Cardiac septum (tissue), 1 donor: ENCODE results near the gene TSHZ1. TPM values are rescaled to one million over a fixed set of nuclear protein-coding genes. Genes with fewer than 3 reads are reported as not detected.

ENCODE experiments used
- DNase-seq: peaks from one replicate; pipeline ENCODE4 v3.0.0-alpha.2; 2020; ENCODE audit warnings: low spot score
- intact Hi-C: fragments of 100-400 bp; cut with DNase I; formaldehyde crosslinking; loops from one replicate; pipeline ENCODE4 v1.14.0; 2022
- long read RNA-seq: library from polyadenylated mRNA; unstranded; transcript quantifications from one replicate; pipeline ENCODE4 v2.0.0, GENCODE V29; 2021
- total RNA-seq: library from RNA; stranded (reverse); fragmentation: NEBNext Ultra II Directional; extraction: Animal tissue kit (Norgen Biotek cat#: 25700); gene quantifications from one replicate; pipeline ENCODE4 v1.2.1, GENCODE V29; 2021
- donor health status: DM: no; HTN: no; CAD: no.

The TSHZ1 gene, protein sequence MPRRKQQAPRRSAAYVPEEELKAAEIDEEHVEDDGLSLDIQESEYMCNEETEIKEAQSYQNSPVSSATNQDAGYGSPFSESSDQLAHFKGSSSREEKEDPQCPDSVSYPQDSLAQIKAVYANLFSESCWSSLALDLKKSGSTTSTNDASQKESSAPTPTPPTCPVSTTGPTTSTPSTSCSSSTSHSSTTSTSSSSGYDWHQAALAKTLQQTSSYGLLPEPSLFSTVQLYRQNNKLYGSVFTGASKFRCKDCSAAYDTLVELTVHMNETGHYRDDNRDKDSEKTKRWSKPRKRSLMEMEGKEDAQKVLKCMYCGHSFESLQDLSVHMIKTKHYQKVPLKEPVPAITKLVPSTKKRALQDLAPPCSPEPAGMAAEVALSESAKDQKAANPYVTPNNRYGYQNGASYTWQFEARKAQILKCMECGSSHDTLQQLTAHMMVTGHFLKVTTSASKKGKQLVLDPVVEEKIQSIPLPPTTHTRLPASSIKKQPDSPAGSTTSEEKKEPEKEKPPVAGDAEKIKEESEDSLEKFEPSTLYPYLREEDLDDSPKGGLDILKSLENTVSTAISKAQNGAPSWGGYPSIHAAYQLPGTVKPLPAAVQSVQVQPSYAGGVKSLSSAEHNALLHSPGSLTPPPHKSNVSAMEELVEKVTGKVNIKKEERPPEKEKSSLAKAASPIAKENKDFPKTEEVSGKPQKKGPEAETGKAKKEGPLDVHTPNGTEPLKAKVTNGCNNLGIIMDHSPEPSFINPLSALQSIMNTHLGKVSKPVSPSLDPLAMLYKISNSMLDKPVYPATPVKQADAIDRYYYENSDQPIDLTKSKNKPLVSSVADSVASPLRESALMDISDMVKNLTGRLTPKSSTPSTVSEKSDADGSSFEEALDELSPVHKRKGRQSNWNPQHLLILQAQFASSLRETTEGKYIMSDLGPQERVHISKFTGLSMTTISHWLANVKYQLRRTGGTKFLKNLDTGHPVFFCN (N-terminal part only)
- 13.3 TPM for total RNA-seq
- long read RNA-seq, full-length matches to known transcripts = 15 of 16 reads
- long read RNA-seq, partial matches to known transcripts = 0 of 16 reads
- long read RNA-seq, other reads (novel, unspliced or antisense) = 1 of 16 reads

DNA sequence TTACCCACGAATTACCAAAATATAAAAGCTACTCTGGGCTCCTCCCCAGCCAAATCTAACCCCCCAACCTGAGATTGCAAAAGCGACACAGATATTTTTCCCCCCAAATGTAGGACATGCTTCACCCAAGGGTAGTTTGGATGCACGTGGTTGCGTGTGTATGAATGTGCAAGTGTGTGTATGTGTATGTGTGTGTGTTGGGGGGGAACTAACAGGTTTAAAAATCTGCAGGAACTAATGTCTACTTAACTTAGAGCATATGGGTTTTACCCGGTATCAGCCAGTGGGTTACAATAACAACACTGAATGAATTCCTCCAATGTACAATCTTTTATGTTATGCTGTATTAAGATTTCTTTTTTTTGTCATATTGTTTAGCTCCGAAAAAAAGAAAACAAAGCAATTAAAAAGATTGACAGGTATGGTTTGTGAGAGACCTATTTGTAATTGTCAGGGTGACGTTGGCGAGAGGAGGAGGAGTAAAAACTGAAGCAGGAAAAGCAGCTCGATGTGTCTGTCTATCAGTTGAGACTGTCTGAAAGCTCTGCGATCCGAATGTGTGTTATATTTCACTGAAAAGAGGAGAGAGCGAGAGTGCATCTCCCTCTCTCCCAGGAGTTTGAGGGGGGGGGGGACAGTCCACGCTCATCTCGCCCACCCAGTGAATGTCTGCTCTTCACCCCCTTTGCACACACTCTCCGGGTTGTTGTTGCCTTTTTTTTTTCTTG lies at the start of gene TSHZ1:
TSS of gene TSHZ1 (plus strand) at position 524 of the 728 bp plus-strand sequence. CDS start 1,080 bp downstream, outside the sequence.
- no peak for DNase-seq
- intact Hi-C loops = loop anchor here (10.0 kb wide), 1 partner anchor 1614 kb away; the partner anchor contains the start of gene ZNF236

DNA sequence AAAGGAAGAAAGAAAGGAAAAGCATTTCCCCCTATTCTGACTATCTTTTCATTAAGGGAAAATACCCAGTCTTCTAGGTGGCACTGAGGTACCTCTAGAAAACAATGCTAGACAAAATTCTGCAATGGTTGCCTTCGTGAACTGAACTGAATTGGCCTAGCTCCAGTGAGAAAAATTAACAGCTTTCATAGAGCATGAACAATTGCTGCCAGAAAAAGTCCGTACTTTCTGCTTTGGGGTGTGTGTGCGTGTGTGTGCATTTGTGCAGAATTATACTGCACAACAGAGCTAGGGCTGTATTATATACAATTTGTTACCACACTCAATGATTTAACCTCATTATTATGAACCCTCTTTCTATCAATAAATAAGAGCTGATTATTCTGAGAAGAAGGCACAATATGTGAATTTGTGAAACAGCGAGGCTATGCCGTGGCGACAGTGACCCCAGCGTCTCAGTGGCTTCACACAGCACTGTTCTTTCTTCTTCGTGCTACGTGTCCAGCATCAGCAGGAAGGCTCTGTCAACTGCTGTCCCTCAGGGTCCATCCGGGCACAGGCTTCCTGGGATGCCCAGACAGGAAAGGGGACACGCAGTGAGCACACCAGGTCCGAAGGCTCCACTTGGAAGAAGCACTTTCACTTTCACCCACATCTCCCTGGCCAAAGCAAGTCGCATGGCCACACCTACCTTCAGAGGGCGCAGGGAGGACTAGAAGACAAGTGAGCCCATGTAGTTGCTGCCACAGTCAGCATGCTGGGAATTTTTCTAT lies 49.2 kb upstream of the TSHZ1 start:
- intact Hi-C loops = no loop called here
- DNase-seq = no peak

DNA sequence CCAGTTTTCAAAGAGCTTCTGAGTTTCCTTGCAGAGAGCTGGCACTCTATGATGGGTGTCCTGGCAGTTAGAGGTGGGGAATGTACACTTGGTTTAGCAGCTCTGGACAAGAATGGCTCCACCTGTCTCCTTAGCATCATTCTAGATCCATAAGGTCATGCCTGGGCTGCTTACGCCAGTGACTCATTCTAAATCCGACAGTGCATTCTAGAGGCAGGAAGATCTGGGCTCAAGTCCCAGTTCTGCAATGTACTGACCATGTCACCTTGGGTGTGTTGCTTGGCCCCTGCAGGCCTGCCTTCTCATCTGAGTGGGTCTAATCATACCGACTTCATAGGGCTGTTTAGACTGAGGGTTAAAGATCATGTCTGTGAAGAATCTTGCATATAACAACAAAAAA lies 48.1 kb upstream of the TSHZ1 start:
- intact Hi-C loops = no loop called here
- DNase-seq = no peak

DNA sequence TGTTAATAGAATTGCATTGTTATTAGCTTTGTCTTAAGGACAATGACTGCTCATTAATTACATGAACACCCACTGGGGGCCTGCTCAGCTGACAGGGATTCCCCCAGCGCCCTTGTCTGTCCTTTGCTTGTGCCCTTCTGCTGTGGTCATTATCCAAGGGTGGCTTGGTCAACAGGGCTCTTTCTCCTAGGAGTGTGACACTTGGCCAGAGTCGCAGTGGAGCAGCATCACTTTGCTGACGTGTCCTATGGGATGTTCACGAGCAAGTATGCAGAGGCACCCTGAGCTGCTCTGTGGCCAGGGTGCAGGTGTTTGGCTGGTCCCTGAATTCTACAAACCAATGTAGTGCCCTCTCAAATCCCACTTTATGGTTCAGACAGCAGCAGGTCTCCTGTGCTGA lies 47.6 kb upstream of the TSHZ1 start:
- intact Hi-C loops = no loop called here
- no peak for DNase-seq

DNA sequence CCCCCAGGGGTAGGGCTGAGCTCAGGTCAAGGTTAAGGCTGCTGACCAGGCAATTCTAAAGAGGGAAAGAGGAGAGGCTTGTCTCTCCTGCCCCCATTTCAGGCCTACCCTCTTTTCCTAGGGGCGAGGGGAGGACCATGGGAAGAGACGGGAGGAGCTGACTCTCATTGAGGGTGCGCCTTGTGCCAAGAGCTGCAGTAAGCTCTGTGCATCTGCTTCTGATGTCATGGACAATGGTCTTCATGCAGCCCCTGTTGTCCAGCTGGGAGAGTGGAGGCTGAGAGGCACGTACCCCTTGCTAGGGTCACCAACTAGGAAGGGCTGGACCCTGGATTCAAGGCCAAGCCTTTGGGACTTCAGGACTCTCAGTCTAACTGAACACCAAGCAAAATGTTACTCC lies 46.9 kb upstream of the TSHZ1 start:
- no peak for DNase-seq
- intact Hi-C loops = no loop called here

DNA sequence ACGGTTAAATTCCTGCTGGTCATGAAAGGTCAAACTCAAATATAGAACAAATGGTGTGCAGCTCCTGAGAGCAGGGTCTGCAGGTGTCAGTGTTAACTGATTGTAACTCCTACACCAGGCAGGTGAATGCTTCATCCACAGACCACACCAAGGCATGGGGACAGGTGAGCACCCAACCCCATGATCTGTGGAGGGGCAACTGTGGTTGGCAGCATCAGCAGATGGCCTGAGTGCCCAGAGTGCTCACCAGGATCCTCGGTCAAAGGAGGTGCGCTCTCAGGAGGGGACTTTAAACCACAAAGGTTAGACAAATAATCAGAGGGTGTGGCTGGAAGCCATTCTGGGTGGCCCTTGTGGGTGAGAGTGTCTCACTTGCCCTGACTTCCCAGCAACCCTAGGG lies 46.1 kb upstream of the TSHZ1 start:
- no peak for DNase-seq
- intact Hi-C loops = no loop called here

DNA sequence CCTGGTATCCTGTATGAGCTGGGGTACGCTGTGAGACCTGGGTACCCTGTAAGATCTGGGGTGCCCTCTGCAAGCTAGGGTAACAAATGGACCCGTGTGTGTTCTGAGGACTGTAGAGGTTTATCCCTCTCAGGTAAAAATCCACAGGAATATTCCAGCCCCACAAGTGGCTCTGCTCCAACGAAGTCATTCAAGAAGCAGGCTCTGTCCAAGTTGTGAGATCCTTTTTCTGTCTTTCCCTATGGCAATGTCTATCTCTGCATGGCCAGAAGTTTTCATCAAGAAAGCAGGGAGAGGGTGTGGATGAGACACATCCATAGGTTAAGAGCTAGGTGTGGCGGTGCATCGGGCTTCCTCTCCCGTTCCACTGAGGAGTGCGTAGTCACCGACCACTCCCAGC lies 44.7 kb upstream of the TSHZ1 start:
- no peak for DNase-seq

DNA sequence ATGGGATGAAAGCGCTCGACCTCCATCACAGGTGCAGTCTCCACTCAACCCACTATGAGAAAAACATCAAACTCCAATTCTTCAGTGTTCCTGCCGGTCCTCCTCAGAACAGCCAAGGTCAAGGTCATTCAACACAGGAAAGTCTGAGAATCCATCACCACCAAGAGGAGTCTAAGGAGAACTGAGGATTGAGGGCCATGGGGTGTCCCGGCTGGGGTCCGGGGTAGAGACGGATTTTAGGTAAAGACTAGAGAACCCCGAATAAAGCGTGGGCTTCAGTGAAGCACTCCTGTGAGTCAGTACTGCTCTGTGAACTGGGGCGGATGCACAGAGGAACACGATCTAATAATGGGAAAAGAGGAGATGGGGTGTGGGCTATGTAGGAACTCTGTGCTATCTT lies 43.5 kb upstream of the TSHZ1 start:
- intact Hi-C loops = no loop called here
- DNase-seq = no peak

More for the DNA sequence above, 44.7 kb upstream of the TSHZ1 start:
- intact Hi-C loops = no loop called here

DNA sequence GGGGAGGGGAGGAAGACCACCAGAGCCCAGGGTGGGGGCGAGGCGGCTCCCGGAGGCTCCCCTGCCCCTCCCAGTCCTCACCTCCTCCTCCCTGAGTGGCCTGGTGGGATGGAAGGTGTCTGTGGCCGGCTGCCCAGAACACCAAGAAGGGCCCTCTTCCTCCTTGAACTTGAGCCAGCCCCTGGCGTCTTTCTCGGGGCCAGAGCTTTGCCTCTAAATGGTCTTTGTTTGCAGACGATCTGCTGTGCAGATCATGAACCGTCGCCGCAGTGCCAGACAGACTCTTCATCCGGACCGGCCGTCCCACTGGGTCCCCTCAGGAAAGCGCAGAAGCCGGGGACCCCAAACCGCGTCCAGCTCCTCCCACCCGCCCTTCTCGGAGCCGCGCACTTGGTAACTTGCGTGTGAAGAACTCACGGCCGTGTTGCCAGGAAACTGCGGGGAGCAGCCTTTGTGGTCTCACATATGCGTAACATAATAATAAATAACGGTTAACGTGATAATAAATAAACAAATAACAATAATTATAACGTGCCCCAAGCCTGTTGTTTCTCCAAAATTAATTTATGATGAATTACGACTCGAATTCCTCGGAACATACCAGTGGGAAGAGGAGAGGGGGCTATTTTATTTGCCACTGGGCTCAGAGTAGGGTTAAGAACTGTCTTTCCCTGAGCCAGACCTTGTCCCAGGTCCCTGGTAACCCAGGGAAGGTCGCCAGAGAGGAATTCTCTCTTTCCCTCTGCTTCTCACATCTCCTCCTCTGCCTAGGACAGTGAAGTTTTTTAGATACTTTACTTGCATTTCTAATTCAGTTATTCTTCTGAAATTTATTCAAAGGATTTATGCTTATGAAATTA lies 42.6 kb upstream of the TSHZ1 start:
- DNase-seq = no peak
- intact Hi-C loops = no loop called here

DNA sequence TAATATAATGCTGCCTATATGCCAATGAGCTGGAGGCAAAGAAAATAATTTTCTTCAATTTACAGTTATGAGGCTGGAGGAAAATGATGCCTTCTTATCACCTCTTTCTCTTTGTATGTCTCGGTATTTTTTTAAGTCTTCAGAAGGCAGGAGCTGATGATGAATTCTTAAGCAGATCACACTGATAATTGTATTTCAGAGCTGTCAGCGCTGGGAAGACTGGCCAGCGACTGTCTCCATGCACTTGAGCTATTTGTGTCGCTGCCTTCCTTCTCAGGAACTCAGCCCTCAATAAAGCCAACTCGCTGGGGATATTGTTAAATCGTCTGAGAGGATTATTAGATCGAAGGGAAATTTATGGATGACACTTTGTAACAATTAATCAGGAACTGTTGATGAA lies 42.0 kb upstream of the TSHZ1 start:
- intact Hi-C loops = no loop called here
- DNase-seq = no peak

DNA sequence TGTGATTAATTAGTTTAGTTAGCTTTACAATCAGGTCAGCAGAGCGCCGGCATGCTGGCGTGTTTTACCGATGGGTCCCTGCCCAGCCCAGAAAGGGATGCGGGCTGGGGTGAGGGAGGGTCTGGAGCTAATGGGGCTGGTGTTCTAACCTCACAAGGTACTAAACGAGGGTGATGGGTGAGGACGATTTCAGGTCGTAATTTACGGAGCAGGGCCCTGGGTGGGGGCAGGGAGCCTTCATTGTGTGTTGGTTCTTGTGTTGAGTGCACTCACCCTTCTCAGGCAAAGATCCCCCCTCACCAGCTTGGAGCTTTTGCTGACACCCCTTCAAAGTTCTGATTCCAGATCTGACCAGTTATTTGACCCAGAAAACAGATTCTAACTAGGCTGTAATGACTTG lies 41.2 kb upstream of the TSHZ1 start:
- DNase-seq = peak; percentile 36
- intact Hi-C loops = no loop called here

DNA sequence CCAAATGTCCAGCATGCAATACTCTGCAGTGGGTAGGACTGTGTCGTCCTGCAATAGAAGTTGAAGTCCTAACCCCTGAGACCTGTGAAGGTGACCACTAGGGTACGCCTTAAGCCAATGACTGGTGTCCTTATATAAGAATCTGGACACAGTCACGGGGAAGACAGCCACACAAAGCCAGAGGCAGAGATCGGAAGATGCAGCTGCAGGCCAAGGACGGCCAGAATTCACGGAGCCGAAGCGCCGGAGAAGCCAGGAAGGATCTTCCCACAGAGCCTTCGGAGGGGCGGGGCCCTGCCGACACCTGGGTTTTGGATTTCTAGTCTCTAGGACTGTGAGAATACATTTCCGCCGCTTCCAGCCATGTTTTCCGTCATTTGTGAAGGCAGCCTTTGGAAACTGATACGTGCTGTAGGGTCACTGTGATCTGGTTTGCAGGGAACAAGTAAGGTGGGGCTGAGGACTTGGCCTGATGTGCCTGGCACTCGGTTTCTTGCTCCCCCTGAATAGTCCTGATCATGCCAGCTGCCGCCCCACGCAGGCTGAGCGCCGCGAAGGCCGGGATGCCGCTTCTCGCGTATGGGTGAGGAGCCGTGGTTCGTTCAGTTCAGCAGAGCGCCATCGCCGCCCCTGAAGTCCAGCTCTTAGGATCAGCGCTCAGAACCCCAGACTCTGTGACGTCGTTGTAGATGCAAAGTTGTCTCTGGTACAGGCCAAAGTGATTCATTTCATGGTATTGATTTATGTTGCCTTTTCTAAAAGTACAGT lies 40.4 kb upstream of the TSHZ1 start:
- peak; percentile 71 for DNase-seq
- intact Hi-C loops = loop anchor here (5.0 kb wide), 2 partner anchors 37 to 98 kb away; partner anchors contain the start of gene PTGR3

DNA sequence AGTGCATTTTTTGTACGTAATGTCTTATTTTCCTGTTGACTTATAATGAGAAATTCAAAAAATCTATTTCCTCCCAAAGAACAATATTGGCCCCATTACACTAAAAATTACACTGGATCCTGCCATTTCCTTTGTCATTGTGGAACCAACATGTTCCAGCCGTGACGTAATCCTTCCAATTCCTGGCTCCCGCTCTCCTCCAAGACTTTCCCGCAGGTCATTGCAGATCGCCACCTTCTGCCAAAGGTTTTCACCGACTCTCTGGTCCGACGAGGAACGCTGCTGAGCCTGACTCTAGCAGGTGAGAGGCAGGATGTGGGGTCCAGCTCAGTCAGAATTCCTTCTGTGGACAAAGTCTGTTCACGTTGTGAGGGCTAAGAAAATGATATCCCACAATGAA lies 39.7 kb upstream of the TSHZ1 start:
- DNase-seq = peak; percentile 65
- intact Hi-C loops = loop anchor here (5.0 kb wide), 2 partner anchors 36 to 99 kb away; partner anchors contain the start of gene PTGR3

DNA sequence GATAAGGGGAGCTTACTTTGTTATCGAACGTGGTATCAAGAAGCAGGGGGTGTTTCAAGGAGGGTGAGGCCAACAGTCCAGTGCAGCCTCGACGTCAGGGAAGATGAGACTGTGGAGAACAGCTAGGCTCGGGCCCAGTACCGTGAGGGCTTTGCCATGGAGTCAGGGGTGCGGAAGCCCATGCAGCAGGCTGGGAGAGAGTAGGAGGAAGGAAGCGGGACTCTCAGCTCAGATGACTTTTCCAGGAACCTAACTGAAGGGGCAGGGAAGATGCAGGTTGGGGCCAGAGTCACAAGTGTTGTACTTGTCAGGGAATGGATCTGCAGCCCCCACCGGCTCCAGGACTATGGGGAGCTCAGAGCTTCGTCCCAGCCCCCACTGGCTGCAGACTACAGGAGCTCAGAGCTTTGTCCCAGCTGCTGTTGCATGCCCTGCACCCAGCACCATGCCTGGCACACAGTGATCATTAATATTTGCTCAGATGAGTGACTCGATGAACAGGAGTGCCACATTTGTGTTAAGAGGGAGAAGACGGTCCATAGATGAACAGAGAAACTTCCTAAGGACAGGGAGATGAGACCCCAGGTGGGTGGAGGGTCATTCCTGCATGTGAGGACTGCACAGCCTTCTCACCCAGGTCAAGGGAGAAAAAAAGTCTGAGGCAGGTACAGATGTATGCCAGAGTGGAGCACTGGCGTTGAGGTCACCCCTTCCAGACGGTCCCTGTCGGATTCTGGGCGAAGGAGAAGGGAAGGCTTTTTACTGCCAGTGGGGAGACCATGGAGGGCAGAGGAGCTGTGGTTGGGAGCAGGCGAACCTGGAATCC lies 38.1 kb upstream of the TSHZ1 start:
- peak; percentile 72 for DNase-seq
- intact Hi-C loops = loop anchor here (5.0 kb wide), 2 partner anchors 35 to 100 kb away; partner anchors contain the start of gene PTGR3

DNA sequence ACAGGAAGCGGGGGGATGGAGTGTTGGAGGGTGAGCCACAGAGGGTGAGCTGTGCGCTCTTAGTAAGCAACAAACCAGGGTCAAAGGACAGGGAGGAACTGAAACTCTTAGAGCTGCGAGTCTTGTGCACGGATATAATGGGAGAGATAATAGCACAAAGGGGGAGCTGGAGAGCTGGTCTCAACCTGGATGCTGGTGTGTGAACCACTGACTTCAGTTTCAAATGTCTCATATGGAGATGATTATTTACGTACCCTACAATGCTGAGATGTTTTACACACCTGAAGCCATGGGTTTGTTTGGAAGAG lies 37.5 kb upstream of the TSHZ1 start:
- no peak for DNase-seq
- intact Hi-C loops = loop anchor here (5.0 kb wide), 2 partner anchors 34 to 101 kb away; partner anchors contain the start of gene PTGR3

DNA sequence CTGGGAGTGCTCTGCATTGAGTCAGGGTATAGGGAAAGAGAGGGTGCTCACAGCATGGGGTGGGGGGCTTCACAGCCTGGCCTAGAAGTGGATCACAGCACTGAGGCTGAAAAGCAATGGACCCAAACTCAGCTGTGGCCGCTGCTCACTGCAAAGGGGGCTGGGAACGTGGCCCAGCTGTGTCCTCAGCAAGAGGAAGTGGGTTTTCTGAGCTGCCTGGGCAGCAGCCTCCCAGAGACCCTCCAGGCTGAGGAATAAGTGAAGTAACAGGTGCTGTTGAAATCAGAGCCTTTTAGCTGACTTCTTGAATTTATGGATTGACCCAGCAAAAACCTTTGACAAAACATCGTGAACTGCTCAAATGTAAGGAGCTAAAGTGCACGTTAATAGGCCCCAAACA lies 36.9 kb upstream of the TSHZ1 start:
- DNase-seq = no peak
- intact Hi-C loops = loop anchor here (5.0 kb wide), 2 partner anchors 34 to 101 kb away; partner anchors contain the start of gene PTGR3
